ENCODE results near the gene ANGPTL2. TPM values are rescaled to one million over a fixed set of nuclear protein-coding genes. Genes with fewer than 3 reads are reported as not detected.
A peak's percentile ranks its signal among the peaks of the same experiment; 100 is the strongest.

The ANGPTL2 gene
- total RNA-seq, 1 donor from 2014 or later: 65.8 TPM

DNA sequence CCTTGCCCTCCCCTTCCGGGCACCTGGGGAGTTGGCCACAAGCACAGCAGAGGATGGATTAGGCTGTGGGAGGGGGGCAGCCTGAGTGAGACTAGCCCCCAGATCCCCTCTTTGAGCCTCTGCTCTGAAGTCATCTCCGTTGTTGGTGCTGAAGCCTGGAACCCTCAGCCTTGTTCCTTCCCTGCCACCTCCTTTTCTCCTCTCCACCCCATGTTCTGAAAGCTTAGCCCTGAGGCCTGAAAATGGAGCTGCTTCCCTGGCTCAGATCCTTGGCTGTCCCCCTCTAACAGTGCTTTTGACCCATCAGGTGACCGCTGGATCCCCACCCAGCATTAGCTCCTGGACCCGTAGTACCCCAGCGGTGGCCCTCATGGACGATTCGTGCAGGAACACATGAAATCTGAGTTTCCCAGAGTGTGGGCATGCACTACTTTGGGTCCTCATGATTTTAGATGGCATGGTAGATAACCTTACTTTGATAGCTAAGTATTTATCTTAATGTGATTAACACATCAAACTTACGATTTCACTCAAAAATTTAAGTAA lies 21.6 kb upstream of the ANGPTL2 start:
- H3K36me3 ChIP-seq: no peaks in the 10 kb centered on the region
- intact Hi-C loops (cut with DNase I): no loop called here
- TF ChIP-seq, protein P1, sequence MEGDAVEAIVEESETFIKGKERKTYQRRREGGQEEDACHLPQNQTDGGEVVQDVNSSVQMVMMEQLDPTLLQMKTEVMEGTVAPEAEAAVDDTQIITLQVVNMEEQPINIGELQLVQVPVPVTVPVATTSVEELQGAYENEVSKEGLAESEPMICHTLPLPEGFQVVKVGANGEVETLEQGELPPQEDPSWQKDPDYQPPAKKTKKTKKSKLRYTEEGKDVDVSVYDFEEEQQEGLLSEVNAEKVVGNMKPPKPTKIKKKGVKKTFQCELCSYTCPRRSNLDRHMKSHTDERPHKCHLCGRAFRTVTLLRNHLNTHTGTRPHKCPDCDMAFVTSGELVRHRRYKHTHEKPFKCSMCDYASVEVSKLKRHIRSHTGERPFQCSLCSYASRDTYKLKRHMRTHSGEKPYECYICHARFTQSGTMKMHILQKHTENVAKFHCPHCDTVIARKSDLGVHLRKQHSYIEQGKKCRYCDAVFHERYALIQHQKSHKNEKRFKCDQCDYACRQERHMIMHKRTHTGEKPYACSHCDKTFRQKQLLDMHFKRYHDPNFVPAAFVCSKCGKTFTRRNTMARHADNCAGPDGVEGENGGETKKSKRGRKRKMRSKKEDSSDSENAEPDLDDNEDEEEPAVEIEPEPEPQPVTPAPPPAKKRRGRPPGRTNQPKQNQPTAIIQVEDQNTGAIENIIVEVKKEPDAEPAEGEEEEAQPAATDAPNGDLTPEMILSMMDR (IDR thresholded peaks at IDR 0.05): no peak
- TF ChIP-seq POLR2A (IDR thresholded peaks at IDR 0.05) (no peak), POLR2AphosphoS5 (IDR thresholded peaks at IDR 0.05; ENCODE audit: insufficient read depth in 1 of 2, low read depth in 1 of 2) (no peak)
- H3K4me3 ChIP-seq: no peak overlapping the region
- H3K9me3 ChIP-seq: no peaks in the 10 kb centered on the region
- H3K27ac ChIP-seq: peak overlapping the region; percentile 79
- DNase-seq (ENCODE audit: extremely low spot score in 2 of 2): peak in 1 of 2 donors; percentile 85
- peaks cover 15% of the 10 kb centered on the region for H3K4me1 ChIP-seq
- H3K27me3 ChIP-seq: no peaks in the 10 kb centered on the region

DNA sequence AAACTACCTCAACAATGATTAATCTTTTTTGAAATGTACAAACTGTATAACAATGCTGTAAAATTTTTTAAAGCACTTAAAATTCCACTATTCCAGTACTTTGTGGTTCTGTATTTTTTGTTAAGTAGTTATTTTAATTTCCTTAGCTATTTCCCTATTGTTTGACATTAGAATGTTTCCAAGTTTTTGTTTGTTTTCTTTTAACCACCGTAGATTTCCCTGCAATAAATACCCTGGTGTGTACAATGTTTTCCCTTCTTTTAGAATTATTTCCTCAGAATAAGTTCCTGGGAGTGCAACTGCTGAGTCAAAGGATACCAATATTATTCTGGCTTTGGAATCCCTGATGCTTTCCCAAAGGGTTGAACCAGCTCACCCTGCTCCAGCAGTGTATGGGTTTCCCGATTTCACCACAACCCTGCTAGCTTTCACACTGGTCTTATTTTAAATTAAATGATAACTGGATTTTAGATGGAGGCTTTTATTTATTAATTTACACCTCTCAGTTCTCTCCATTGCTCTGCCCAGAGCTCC lies 20.6 kb upstream of the ANGPTL2 start:
- H3K4me1 ChIP-seq: peaks cover 15% of the 10 kb centered on the region
- no peak overlapping the region for H3K4me3 ChIP-seq
- intact Hi-C loops (cut with DNase I): no loop called here
- no peaks in the 10 kb centered on the region for H3K9me3 ChIP-seq
- H3K27me3 ChIP-seq: no peaks in the 10 kb centered on the region
- peak overlapping the region; percentile 79 for H3K27ac ChIP-seq
- TF ChIP-seq POLR2AphosphoS5 (IDR thresholded peaks at IDR 0.05; ENCODE audit: insufficient read depth in 1 of 2, low read depth in 1 of 2) (no peak), POLR2A (IDR thresholded peaks at IDR 0.05) (no peak)
- TF ChIP-seq, protein P1 (IDR thresholded peaks at IDR 0.05): no peak
- no peak for DNase-seq (ENCODE audit: extremely low spot score in 2 of 2)
- H3K36me3 ChIP-seq: no peaks in the 10 kb centered on the region

DNA sequence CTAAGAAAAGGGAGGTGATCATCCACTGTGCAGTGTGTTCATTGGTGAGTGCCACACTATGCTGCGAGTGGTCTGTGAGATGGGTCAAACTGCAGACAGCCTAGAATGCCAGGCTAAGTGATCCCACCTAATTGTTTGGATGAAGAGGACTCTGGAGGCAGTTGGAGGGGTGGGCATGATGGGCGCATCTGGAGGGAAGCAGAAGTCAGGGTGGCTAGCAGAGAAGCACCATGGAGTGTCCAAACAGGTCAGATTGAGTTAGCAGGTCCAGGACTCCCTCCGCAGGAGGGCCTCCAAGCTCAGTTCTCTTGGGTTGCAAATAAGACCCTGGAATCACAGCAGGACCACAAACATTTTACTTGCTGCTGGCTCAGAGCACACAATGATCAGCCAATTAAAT lies 19.9 kb upstream of the ANGPTL2 start:
- TF ChIP-seq, protein P1 (IDR thresholded peaks at IDR 0.05): no peak
- TF ChIP-seq POLR2A (IDR thresholded peaks at IDR 0.05) (no peak), POLR2AphosphoS5 (IDR thresholded peaks at IDR 0.05; ENCODE audit: insufficient read depth in 1 of 2, low read depth in 1 of 2) (no peak)
- no peak overlapping the region for H3K4me3 ChIP-seq
- no peaks in the 10 kb centered on the region for H3K9me3 ChIP-seq
- intact Hi-C loops (cut with DNase I): no loop called here
- peak in 1 of 2 donors; percentile 85 for DNase-seq (ENCODE audit: extremely low spot score in 2 of 2)
- no peak overlapping the region for H3K27ac ChIP-seq
- no peaks in the 10 kb centered on the region for H3K36me3 ChIP-seq
- peaks cover 15% of the 10 kb centered on the region for H3K4me1 ChIP-seq
- no peaks in the 10 kb centered on the region for H3K27me3 ChIP-seq

DNA sequence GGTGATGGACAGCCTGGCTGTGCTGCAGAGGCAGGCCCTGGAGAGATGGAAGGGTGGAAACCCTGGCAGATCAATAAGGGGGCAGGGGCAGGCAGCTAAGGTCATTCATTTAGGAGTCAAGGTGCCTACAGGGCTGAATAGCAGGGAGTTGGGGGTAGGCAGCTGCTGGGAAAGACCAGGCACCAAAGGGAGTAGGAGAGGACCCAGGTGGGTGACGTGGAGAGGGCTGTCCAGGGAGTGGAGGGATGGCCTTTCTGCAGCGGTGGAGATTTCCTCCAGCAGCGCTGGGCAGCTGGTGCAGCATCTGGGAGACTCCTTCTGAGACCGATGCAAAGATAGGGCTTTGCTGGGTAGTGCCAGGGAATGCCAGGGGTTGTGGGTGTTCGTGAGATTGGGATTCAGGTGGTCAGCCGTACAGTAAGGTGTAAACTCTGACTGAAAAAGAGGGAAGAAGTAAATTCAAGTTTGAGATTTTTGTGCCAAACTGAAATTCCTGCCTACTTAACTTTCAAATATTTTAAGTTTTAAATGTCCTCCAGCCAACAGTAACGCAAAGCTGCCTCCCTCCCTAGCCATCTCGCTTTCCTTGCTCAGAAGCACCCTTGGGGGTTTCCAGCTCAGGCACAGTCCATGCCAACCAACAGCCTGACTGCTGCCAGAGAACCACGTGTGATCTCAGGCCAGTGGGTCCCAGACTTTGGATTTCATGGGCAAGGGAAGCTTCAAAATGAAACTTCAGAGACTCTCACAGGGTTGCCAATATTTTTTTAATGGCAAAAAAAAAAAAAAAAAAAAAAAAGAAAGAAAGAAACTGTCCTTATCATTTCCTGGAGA lies 18.6 kb upstream of the ANGPTL2 start:
- intact Hi-C loops (cut with DNase I): no loop called here
- no peaks in the 10 kb centered on the region for H3K27me3 ChIP-seq
- peak in 1 of 2 donors; percentile 83 for DNase-seq (ENCODE audit: extremely low spot score in 2 of 2)
- TF ChIP-seq, protein P1 (IDR thresholded peaks at IDR 0.05): no peak
- TF ChIP-seq POLR2AphosphoS5 (IDR thresholded peaks at IDR 0.05; ENCODE audit: insufficient read depth in 1 of 2, low read depth in 1 of 2): no peak
- TF ChIP-seq POLR2A (IDR thresholded peaks at IDR 0.05): no peak
- no peak overlapping the region for H3K27ac ChIP-seq
- H3K4me3 ChIP-seq: no peak overlapping the region
- H3K36me3 ChIP-seq: no peaks in the 10 kb centered on the region
- H3K4me1 ChIP-seq: peaks cover 19% of the 10 kb centered on the region
- H3K9me3 ChIP-seq: no peaks in the 10 kb centered on the region

All from vagina (tissue), 2 donors.